GM19463 (cell line): ENCODE data around the gene CFDP1.

Source experiments
- ATAC-seq: cut with Tn5 transposase; IDR thresholded peaks from one replicate; pipeline ENCODE4 v1.9.1; 2021; ENCODE audit warnings: mild to moderate bottlenecking, moderate library complexity; ENCODE audit not compliant: unreplicated experiment

The CFDP1 gene

GRCh38 chr16:75326333-75326732 is 107.0 kb downstream of the CFDP1 start:
- ATAC-seq, result no peak

GRCh38 chr16:75323933-75324332 is 109.4 kb downstream of the CFDP1 start:
- ATAC-seq, result no peak

DNA sequence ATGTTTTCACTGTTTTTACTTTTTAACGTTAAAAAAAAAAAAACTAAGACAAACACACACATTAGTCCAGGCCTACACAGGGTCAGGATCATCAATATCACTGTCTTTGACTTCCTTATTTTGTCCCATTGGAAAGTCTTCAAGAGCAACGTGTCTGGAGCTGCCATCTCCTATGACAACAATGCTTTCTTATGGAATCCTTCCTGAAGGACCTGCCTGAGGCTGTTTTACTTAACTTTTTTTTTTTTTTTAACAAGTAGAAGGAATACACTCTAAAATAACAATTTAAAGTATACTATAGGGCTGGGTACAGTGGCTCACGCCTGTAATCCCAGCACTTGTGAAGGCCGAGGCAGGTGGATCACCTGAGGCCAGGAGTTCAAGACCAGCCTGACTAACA is 110.1 kb downstream of the CFDP1 start:
- ATAC-seq, result no peak

- ATAC-seq, result no peak
Observed at GRCh38 chr16:75322740-75323139, 110.6 kb downstream of the CFDP1 start.

GRCh38 chr16:75320435-75320834 is 112.9 kb downstream of the CFDP1 start:
- no peak for ATAC-seq

- peak; percentile 73 for ATAC-seq
Observed at GRCh38 chr16:75319513-75320411, 113.5 kb downstream of the CFDP1 start.

DNA sequence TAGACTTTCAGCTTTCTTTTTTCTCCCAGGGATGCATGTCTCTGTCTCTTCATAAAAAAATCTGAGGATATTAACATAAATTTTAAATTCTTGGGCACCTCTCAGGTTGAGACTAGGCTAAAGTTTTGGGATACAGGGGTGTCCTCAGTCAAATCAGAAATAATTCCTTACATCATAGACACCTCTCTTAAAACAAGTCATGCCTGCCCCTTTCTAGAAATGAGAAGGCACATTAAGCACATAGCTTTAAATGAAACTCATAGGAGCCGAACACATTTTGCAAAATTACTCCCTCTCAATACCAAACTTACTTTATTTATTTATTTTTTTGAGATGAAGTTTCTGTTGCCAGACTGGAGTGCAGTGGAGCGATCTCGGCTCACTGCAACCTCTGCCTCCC is 114.6 kb downstream of the CFDP1 start:
- ATAC-seq, result no peak

DNA sequence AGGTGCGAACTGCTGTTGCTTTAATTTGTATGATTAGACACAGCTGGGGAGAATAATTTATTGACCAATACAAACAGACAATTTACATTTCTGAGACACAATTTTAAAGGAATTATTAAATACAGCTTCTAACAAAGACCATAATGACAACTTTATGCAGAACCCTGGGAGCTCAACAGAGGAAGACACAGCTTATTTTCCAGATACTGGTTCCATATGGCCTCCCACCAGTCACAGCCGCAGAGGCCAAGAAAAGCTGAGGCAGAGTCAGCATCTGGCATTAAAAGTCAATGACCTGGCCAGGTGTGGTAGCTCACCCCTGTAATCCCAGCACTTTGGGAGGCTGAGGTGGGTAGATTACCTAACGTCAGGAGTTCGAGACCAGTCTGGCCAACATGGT is 115.8 kb downstream of the CFDP1 start:
- ATAC-seq, result no peak

GRCh38 chr16:75317101-75317522 is 116.2 kb downstream of the CFDP1 start:
- ATAC-seq, result no peak

DNA sequence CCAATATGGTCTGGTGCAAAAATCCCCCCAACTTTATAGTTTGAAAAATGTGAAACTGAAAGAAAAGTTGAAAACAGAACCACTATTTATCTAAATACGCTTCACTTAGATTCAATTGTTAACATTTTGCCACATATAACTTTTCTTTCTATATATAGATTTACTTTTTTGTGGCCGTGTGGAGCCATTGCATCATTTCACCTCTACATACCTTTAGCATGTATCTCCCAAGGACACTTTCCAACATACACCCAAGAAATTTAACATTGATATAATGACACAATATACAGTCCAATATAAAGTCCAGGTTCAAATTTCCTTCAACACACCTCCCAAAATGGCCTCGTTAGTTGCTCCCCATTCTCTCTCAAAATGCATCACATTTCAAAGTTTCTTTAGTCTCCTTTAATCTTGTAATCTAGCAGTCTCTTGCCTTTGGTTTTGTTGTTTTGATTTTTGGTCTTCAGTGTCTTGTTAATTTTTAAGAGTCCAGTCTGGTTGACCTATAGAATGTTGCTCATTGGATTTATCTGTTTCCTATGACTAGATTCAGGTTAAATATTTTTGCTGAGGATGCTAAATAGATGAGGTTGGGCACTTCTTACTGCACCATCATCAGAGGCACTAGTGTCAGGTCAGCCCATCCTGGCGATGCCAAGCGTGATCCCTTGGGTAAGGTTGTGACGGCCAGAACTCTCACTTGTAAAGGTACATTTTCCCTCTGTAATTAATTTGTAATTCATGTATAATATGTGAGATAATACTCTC is 117.6 kb downstream of the CFDP1 start:
- ATAC-seq, result no peak

GRCh38 chr16:75312875-75313274 is 120.4 kb downstream of the CFDP1 start:
- ATAC-seq, result no peak

- no peak for ATAC-seq
Observed at GRCh38 chr16:75311383-75311938, 121.8 kb downstream of the CFDP1 start.

DNA sequence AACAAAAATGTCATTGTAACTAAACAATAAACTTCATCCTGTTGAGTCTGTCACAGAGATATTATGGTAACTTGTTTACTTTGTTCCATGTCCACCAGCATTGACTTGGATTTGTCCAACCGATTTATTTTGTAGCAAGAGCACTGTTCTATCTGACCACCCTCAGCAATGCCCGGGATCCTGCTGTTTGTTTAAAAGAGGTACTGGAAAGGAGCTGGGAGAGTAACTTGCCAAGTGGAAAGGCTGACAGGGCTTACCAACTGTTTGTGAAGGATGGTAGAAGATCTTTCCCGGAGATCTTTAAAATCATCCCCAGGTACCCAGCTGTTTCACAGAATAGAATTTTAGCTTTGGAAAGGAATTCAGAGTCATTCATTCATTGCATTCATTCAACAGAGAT is 122.8 kb downstream of the CFDP1 start:
- ATAC-seq, result no peak

- ATAC-seq, result no peak
Observed at GRCh38 chr16:75309899-75310430, 123.3 kb downstream of the CFDP1 start.

- ATAC-seq, result no peak
Observed at GRCh38 chr16:75309156-75309555, 124.1 kb downstream of the CFDP1 start.

DNA sequence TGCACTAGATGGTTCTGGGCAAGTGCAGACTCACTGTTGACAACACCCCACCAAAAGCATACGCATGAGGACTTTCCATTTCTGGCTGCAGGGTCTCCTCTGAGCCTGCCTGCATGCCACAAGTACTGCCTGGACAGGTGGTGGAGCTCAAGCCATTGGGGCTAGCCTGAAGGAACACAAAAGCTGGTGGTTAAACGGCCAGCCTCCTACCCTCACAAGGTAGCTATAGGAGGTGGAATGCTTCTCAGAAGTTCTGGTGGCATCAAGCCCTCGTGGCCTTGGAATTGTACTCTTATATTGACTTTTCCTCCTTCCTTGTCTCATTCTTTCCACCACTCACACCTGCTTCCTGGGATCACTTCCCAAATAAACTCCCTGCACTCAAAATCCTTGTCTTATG is 125.3 kb downstream of the CFDP1 start:
- ATAC-seq, result no peak

- no peak for ATAC-seq
Observed at GRCh38 chr16:75307506-75307905, 125.8 kb downstream of the CFDP1 start.

DNA sequence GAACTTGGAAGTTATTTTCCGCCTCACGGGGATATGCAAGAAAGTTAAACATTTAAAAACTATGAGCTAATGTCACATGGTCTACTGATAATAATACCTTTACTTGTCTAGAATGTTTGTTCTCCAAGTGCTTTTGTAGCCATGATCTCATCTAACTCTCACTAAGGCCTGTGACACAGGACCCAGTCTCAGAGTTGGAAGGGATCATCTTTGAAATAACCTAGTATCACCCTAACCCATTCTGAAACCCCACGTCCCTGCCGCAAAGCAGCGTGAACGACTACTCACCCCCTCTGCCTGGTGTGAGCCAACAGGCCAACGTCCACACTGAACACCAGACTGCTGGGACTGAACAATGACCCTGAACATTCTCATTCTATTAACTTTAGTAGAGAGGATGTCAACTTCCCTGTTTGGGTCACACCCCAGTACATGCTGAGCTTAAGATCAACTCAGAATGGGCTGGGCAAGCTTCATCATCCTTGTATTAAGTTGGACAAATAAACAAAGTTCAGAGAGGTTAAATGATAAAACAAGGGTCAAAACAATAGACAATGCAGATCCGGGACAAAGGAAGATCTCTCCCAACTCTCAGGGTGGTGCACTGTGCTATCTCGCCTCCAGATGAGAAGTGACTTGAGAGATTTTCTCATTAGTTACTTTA is 127.1 kb downstream of the CFDP1 start:
- ATAC-seq, result no peak

GRCh38 chr16:75305364-75306098 is 127.8 kb downstream of the CFDP1 start:
- ATAC-seq, result peak; percentile 85
